ENCODE measurements around the gene KL.

KL gene

DNA sequence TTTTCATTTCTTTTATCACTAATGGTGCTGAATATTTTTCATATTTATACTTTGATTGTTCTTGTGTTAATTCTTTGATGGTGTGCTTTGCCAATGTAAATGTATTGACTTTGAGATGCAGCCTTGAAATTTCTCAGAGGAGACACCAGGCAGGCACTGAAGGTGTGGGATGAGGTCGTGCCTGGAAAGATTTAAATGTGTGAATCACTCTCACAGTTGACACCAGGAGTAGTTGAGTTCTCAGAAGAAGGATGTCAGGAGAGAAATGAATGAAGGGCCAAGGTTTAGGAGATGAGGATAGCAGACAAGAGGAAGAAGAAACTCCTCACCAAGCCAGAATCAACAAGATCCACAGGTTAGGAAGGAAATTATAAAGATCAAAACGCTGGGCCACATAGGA lies 10.1 kb upstream of the KL start:
- no peak for DNase-seq

DNA sequence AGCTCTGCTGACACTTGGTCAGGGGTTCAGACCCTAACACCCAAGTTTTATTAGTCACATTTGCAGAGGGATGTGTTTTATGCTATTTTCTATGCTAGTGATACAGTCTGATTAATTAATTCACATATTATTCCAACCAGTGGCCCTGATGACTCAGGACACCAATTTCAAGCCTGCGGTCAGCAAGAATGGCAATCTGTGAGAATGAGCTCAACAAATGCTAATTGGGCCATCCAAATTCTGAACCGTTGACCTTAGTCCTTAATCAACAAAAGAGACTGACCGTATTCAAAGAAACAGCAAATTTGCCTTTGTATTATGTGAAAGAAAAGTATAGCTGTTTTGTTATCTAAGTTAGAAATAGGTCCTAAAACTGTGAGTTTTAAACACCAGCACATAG lies 9.6 kb upstream of the KL start:
- DNase-seq = no peak

DNA sequence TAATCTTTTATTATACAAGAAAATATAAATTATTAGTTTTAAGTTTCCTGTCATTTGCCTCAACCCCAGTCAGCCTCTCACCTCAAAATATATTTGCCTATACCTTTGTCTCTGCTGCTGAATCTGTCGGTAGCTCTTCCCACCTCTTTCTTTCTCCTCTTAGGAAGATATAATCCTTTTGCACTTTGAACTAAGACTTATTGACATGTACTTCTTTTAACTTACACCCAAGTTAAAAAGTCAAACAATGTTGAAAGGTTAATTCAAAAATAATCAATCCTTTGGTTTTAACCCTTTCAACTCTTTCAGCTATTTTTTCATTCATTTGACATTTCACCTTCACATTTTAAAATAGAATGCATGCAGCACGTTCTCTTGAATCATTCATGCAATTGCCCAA lies 9.0 kb upstream of the KL start:
- DNase-seq = no peak

DNA sequence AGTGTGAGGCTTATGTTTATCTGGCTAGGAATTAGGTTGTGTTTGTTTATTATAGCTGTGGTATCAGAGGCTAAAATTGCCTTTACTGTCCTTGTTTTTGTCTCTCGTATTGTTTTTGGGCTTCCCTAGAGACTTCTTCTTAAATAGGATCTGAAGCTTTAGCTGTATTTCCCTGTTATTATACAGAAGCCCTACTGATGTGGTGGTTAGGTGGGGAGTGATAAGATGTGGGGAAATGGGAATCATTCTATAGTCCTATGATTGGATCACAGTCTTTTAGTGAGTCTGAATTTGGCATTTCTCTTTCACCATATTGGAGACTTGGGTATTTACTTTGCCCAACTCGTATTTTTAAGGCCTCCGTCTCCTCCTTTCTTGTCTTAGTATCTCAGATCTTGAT lies 8.3 kb upstream of the KL start:
- DNase-seq = no peak

DNA sequence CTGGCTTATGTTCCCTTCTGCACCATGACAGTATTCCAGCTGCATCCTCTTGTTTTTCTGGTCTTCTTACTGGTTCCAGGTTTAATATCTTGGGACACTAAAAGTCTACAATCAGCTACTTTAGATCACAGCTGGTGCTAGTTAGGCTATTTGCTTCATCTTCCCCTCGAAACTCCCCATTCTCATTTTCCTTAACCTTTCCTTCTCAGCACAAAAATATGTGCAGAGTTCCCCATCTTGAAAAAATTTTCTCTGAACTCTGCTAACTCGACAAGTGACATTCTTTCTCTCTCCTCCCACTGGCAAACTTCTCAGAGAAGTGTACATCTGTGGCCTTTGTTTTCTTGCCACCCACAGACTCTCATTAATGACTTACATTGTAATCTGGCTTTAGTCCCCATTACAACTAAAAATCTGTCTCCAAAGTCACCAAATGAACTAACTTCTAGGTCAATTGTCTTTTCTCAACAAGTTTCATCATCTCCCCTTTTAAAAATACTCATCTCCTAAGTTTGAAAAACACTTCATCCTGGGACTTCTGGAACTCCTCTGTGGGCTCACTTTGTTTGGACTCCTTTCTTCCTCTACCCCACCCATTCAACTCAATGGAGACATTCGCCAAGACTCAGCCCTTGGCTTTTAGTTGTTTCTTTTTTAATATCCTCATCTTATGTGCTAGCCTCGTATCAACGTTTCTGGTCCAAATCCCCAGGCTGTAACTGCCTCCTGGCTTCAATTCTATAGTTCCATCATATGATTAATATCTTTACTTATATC lies 7.1 kb upstream of the KL start:
- no peak for DNase-seq

- no peak for DNase-seq
These were observed 4.3 kb upstream of the KL start for GRCh38 chr13:33011828-33012470.

DNA sequence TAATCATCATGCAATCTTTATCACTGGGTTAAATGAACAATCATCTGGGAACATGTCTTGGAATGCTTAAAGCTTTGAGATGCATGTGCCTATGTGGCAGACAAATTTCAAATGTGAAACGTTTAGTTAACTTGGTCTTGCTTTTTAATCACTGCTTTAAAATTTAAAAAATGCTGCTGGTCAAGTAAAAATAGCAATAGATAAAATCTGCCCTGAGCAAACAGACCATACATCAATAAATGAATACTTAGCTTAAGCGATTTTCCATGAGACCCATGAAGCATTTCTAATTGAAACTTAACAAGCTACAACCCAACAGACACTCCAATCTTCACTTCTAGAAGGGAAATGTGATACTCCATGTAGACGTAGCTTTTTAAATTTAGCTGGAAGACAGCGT lies 1.9 kb upstream of the KL start:
- DNase-seq = no peak

GRCh38 chr13:33015241-33015668 lies 968 bp upstream of the KL start:
- DNase-seq = no peak

DNA sequence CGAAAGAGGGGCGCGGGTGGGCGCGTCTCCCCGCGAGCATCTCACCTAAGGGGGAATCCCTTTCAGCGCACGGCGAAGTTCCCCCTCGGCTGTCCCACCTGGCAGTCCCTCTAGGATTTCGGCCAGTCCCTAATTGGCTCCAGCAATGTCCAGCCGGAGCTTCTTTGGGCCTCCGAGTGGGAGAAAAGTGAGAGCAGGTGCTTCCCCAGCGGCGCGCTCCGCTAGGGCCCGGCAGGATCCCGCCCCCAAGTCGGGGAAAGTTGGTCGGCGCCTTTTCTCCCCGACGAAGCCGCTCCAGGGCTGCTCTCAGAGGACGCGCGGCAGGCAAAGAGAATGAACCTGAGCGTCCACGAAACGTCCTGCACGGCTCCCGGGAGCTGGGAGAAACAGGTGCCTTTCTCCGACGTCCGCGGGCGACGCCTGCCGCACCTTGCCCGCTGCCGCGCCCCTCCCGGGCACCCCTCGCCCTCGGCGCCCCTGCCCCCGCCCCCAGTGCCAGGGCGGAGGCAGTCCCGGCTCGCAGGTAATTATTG lies 366 bp upstream of the KL start:
- DNase-seq = no peak

GRCh38 chr13:33017323-33017929 lies 1.2 kb downstream of the KL start:
- DNase-seq = no peak

DNA sequence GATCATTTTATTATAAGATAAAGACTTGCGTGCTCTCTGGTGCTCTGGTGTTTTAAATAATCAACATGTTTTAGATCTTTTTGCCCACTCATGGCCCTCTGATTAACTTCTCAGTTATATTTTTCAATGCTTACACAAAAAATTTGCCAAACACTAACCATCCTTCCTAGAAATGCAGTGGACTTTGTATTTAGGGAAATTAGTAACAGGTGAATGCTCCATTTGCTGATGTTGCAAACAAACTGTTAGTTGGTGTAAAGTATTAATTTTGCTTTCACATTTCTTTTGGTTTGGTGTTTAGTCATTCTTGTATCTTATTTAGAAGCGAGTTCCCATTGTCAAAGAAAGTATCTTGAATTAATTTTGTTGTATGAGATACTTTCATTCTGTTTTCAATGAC lies 2.7 kb downstream of the KL start:
- DNase-seq = no peak

GRCh38 chr13:33022986-33023385 lies 6.8 kb downstream of the KL start:
- DNase-seq = no peak

DNA sequence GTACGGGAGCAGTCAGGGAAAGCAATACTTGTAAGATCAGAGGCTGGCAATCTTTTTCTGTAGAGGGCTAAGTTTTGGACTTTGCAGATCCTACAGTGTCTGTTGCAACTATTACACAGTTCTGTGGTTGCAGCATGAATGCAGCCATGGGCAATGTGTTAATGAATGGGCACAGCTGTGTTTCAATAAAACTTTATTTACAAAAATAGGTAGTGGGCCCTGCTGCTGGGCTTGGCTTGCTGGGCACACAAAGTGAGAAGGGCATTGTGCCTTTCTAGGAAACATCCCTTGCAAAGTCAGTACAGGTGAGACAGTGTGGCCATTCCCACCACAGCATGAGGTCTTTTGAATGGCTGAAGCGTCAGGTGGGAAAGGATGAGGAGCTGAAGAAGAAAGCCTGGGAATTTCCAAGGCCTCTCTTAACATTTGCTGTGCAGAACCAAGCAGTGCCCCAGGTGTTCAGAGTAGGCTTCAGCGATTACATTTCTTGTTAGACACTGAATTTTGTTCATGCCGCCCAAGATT lies 9.1 kb downstream of the KL start:
- no peak for DNase-seq

DNA sequence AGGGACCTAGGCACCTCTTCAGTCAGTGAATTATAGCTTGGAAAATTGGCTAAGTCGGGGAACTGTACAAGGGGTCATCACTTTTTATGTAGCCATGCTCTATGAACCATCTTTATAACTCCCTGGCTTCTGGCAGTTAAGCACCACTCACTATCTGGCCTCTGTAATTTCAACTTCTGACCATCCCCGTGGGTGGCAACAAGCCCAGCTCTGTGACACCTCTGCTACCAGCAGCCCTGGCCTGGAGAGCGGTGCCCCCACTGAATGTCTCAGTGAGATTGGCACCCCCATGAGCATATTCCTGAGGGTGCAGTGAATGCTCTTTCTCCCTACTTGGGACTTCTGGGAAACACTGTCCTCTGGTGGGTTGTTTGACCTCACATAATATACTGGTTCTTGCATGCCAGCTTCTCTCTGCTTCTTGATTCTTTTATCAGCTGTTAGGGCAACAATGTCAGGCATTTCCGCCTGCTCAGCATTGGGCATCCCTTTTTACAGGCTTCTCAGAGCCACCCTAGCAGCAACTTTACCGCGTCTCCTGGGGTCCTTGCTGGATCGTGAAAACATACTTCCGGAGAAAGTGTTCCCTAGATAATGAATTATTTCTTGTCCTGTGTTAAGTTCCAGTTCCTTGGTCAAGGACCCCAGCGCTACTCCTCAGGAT lies 10.4 kb downstream of the KL start:
- no peak for DNase-seq

- DNase-seq = no peak
These were observed 12.4 kb downstream of the KL start for GRCh38 chr13:33028620-33029019.

- DNase-seq = no peak
These were observed 15.1 kb downstream of the KL start for GRCh38 chr13:33031277-33031676.

DNA sequence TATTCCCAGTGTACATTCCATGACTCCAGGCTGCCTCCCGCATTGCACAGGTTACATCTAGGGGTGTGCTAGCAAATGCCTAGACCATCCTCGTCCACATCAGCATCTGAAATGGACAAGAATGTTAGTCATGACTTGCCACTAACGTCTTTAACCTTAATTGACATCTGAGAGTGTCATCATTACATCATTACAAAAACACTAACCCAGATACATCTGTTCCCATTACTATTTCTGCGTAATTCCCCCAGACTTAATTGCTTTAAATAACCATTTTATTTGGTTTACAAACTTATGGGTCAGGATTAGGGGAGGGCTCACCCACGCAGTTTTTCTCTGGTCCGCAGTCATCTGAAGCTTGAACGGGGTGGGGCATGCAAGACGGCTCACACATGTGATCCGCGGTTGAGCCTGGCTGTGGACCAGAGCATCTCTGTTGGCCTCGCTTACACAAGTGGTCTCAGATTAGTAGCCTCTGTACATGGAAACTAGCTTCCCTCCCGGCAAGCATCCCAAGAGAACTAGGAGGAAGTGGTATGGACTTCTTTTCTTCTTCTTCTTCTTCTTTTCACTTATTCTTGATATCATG lies 15.9 kb downstream of the KL start:
- no peak for DNase-seq

DNA sequence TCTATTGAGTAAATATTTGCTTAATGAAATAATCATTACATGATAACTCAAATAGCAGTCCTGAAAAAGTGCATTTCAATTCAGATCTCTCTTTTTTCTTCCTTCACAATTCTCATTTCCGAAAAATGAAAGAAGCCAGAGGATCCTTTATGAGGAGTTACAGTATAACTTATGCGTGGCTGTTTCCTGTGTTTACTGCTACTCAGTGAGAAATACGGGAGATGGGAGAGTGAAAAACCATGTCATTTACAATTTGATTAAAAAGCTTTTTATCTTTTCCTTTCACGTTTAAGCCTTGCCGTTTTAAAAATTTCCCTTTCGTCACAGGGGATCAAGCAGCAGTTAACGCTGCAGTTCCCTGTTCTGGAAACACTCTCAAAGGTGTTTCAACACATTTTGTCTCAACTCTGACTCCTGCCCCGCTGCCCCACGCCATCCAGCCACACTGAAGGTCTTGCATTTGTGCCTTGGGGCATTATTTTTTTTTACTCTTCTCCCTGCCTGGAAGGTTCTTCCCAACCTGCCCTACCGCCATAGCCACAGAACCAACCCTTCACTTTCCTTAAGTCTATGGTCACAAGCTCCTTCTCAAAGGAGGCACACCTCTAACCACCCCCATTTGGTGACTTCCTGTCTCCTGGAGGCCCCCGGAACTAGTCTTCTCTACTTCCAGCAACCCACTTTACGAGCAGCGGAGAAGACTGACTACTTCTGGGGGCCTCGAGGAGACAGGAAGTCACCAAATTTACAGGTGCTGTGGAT lies 17.0 kb downstream of the KL start:
- DNase-seq = no peak

DNA sequence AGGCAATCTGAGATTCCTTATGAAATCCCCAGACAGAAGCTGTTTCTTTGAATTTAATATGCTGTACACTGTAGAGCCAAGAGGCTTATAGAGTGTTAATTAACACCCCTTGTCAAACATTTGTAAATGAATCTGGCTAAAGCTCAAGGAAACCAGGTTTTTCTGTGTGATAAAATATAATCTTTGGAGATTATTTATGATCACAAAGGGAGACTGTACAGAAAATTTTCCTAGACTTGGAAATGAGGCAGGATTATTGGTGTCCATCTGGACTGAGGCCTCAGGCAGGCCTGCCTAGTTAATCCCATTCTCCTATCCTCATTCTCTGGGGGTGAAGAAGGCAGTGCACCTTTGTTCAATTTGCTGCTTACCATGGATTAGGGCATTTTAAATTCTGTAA lies 17.8 kb downstream of the KL start:
- DNase-seq = no peak

DNA sequence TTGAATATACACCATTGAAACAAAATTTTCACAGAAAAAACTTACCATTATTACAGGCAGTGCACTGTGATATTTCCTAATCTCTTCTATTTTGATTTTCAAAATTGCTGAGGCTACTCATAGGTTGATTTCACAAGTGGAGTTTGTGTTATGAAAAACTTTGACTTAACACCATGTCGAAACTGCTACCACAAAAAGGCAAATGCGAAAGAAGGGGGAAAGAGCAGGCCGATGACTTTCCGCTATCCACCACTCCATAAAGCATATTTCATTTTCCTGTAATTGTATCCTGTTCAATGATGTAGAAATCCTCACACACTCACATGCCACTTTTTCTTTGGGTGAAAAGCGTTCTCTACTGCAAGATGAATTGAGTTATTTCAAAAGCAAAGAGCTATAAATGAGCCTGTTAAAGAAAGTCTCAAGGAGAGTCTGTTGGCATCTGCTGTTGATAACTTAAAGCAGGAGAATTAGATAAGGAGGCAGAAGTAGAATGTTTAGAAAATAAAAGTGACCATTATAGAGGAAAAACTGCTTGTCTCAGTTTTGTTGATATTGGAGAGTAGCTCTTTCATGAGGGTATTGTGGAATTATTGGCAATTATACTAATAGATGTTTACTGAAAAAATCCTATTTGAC lies 18.8 kb downstream of the KL start:
- no peak for DNase-seq

- no peak for DNase-seq
These were observed 21.4 kb downstream of the KL start for GRCh38 chr13:33037673-33038072.

- no peak for DNase-seq
These were observed 23.9 kb downstream of the KL start for GRCh38 chr13:33040090-33040489.

All from NCI-H2107 (cell line).